Vagina (tissue), 2 donors: ENCODE data around the gene PSMB3.

Experiments used
- POLR2A ChIP-seq, 2 donors: fragments of 450-650 bp; IDR thresholded peaks; one replicate each; pipeline ENCODE4 v1.6.1; 2017; ENCODE audit warnings: antibody characterized with exemption in 2 of 2, mild to moderate bottlenecking in 2 of 2, moderate library complexity in 2 of 2
- POLR2AphosphoS5 ChIP-seq, 2 donors: sonication (generic); formaldehyde crosslinking; IDR thresholded peaks; one replicate each; pipeline ENCODE4 v1.9.0; 2017; ENCODE audit warnings: antibody characterized with exemption in 2 of 2, mild to moderate bottlenecking in 2 of 2, low read depth in 1 of 2; ENCODE audit not compliant: insufficient read depth in 1 of 2
- TF ChIP-seq, protein P1 (sequence below), 3 experiments: fragments of 450-650 bp in 2 of 3; fragments of 200-600 bp in 1 of 3; sonication (generic) in 1 of 3; IDR thresholded peaks; one replicate each; pipeline ENCODE4 v1.5.1; 2017 to 2019; ENCODE audit warnings: antibody characterized with exemption in 3 of 3, mild to moderate bottlenecking in 2 of 3, moderate library complexity in 2 of 3

GRCh38 chr17:38711792-38712571, 40.6 kb upstream of the PSMB3 start:
- TF ChIP-seq, protein P1, sequence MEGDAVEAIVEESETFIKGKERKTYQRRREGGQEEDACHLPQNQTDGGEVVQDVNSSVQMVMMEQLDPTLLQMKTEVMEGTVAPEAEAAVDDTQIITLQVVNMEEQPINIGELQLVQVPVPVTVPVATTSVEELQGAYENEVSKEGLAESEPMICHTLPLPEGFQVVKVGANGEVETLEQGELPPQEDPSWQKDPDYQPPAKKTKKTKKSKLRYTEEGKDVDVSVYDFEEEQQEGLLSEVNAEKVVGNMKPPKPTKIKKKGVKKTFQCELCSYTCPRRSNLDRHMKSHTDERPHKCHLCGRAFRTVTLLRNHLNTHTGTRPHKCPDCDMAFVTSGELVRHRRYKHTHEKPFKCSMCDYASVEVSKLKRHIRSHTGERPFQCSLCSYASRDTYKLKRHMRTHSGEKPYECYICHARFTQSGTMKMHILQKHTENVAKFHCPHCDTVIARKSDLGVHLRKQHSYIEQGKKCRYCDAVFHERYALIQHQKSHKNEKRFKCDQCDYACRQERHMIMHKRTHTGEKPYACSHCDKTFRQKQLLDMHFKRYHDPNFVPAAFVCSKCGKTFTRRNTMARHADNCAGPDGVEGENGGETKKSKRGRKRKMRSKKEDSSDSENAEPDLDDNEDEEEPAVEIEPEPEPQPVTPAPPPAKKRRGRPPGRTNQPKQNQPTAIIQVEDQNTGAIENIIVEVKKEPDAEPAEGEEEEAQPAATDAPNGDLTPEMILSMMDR (IDR thresholded peaks at IDR 0.05): no peak
- no peak for TF ChIP-seq POLR2AphosphoS5 (IDR thresholded peaks at IDR 0.05; ENCODE audit: insufficient read depth in 1 of 2, low read depth in 1 of 2)
- TF ChIP-seq POLR2A (IDR thresholded peaks at IDR 0.05): no peak
